Mucosa of gallbladder (tissue), 1 donor: ENCODE data around the gene OSER1. TPM values are rescaled to one million over a fixed set of nuclear protein-coding genes. Genes with fewer than 3 reads are reported as not detected.

Source experiments
- DNase-seq: peaks from one replicate; pipeline ENCODE4 v3.0.0-alpha.2; 2020; ENCODE audit warnings: low spot score
- total RNA-seq: library from RNA; stranded (reverse); gene quantifications from one replicate; pipeline ENCODE4 v1.2.1, GENCODE V29; 2021
- donor health status: DM: no; HTN: no; CAD: no.

The OSER1 gene
- total RNA-seq, 1 donor from 2014 or later = 34.8 TPM

DNA sequence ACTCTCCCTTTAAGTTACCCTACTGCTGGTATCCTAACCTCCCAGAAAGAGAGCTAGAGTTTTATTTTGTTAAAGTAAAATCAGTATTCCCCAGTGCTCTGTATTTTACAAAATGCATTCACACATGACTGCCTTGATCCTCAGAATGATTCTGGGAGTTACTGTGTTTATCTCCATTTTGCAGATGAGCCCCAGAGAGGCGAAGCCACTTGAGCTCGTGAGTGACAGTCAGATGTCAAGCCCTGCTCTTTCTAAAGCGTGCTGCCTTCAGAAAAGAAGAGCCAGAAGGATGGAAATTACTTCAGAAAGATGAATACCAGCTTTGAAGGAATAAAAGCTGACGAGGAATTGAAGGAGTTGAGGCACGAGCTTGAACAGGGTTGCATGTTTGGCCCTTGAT, 14.1 kb upstream of the OSER1 start:
- DNase-seq = no peak

- DNase-seq = no peak
These were observed 13.2 kb upstream of the OSER1 start for GRCh38 chr20:44223721-44224120.

- DNase-seq = no peak
These were observed 12.2 kb upstream of the OSER1 start for GRCh38 chr20:44222633-44223368.

DNA sequence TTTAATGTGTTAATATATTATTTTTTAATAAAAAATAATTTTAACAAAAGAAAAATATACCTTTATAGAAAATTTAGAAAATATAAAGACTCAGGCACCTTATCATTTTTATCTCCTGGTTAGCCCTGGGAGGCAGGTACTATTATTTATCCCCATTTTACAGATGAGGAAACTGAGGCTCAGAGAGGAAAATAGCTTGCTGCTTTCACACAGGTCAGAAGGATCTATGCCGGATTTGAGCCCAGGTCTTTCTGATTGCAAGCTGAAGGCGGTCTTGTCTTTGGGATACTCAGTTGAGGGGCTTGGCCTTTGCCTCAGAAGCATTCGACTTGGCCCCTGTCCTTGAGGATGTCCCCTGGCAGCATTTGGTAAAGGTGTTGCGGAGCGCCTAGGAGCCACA, 11.5 kb upstream of the OSER1 start:
- no peak for DNase-seq

DNA sequence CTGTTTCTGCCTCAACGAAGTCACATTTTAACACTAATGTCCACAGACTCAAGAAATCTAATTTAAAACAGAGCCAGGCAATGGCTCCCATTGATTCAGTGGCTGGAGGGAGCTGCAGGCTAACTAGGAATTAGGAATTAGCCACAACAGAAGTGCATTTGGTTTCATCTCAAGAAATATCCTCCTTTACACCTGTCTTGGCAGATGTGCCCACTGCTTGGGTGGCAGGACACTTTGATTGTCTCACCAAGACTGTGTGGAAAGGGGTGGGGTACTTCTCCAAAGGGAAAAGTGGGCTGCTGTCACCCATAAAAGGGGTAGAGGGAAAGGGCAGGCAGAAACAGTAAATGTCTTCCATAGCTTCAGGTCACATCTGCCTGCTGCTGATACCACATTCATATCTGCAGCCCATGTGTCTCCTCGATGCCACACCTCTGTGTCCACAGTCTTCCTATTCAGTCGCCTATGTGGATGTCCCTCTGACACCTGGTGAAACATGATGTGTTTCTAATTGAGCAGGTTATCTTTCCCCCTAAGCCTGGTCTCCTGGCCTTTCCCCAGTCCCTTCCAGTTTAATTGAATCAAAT, 10.9 kb upstream of the OSER1 start:
- no peak for DNase-seq

DNA sequence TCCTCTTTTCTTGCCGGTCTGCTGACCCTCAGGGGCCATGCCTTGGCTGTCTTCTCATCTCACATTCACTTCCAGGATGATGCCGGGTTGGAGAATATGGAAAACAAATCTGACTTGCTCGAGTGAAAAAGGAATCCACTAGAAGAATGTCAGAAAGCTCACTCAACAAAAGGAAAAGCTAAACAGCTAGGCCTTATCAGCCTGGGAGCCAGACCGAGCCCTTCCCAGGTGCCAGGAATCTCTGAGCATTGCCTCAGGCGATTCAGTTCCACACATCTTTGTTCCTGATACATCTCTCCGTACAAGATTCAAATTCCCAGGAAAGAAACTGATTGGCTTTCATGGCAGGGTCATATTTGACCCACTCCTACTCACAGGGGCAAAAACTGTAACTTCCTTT, 9.2 kb upstream of the OSER1 start:
- DNase-seq = no peak

DNA sequence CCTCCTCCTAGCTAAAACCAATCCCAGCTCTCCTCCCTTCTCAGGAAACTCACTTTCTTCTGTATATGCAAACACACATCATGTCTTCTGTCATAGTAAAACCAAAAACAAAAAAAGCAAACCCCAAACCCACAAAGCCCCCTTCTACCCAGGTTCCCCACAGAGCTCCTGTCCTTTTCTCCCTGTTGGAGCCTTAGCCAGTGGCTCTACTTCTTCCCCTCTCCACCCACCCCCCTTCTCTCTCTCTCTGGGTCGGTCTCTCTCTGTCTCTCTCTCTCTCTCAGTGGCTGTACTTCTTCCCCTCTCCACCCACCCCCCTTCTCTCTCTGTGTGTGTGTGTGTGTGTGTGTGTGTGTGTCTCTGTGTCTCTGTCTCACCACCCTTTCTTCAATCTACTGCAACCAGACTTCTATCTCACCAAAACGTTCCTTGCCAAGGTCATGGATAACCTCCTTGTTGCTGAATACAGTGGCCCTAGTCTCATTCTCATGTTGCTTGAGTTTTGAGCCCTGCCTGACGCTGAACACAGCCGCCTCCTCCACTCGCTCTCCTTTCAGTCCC, 8.7 kb upstream of the OSER1 start:
- no peak for DNase-seq

GRCh38 chr20:44218446-44218845, 7.9 kb upstream of the OSER1 start:
- DNase-seq = no peak

DNA sequence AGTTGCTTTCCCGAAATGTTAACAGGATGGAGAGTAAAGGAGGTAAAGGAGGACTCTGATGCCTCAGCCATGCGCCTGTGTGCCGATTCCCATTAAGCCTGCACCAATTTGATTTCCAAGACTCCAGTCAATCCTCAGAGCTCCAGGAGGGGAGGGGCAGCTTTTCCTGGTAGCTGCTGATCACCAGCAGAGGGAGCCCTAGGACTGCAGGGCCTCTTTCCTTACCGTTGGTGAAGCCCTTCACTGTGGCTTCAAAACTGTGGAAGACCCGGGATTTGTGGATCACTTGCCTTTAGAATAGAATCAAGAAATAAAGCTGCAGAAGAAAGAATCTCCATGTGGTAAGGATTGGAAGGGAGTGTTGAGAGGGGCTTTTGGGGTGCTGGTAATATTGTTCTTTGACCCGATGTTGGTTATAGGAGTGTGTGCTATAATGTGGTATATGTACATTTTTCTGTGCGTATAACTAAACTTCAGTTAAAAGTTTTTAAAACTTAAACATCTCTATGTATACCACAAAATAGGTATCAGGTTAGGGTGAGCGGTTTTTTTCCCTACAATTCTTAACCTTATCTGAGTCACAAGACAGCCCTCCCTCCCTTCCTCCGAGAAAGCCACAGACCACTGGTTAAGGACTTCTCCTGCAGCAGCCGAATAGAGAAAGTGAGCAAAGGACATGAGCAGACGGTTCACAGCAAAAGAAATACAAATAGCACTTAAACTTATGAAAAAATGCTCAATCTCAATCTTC, 6.9 kb upstream of the OSER1 start:
- DNase-seq = peak; percentile 71

- peak; percentile 64 for DNase-seq
These were observed 4.6 kb upstream of the OSER1 start for GRCh38 chr20:44215125-44215524.

DNA sequence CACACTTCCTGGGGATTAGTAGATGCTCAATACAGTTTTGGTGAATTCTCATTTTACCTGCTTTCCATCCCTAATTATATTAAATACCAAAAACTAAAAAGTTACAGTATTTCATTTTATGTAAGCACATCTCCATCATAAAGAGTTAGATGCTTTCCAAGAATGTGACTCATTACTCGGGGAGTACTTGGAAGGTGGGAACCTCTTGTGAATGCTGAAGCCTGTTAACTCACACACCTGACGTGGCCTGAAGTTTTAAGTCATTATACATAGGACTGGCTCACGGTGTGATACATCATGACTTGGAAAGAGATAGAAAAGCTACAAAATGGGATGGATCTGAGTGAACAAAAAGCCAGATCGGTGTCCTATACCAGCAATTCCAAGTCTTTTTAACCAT, 2.2 kb upstream of the OSER1 start:
- no peak for DNase-seq

GRCh38 chr20:44211177-44212039, 837 bp upstream of the OSER1 start:
- DNase-seq = peak; percentile 20

- no peak for DNase-seq
These were observed 725 bp downstream of the OSER1 start for GRCh38 chr20:44209686-44210405.

DNA sequence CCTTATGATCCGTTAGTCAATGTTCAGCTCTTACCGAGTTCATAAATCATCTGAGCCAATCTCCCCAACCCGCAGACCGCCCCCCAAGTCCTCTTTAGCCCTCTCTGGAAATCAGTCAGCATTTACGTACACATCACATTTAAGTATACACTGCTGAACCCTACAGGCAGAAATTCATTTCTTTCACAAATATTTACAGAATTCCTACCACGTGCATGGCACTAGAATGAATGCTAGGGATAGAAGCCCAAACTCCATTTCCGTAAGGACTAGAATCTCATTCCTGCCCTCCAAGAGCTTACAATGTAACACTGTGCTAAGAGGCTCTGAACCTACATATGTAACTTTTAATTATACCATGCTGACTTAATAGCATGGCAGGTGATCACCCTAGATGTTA, 1.8 kb downstream of the OSER1 start:
- DNase-seq = no peak

- no peak for DNase-seq
These were observed 2.4 kb downstream of the OSER1 start for GRCh38 chr20:44208165-44208564.

GRCh38 chr20:44207126-44207723, 3.3 kb downstream of the OSER1 start:
- DNase-seq = no peak

GRCh38 chr20:44206132-44206531, 4.4 kb downstream of the OSER1 start:
- DNase-seq = no peak

- DNase-seq = no peak
These were observed 5.7 kb downstream of the OSER1 start for GRCh38 chr20:44204832-44205215.

DNA sequence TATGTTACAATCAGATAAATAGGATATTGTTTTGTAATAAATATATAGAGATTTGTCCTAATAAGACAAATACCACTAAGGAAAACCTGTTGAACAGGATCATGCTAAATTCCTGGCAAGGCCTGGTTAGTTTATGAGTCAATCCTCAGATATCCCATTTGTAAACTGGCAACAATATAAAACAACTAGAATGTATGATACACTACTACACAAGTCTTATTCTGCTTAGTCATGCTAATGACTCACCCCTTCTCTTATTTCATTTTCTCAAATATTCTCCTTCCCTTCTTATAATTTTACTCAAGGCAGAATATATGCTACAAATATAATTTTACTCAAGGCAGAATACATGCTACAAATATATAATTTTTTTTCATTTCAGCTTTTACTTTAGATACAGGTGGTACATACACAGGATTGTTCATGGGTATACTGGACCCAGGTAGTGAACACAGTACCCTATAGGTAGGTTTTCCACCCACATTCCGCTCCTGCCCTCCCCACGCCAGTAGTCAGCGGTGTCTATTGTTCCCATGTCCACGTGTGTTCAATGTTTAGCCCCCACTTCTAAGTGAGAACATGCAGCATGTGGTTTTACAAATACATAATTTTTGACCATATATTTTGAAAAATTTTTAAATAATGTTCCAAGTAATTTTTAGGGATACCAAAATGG, 6.3 kb downstream of the OSER1 start:
- no peak for DNase-seq

- no peak for DNase-seq
These were observed 7.4 kb downstream of the OSER1 start for GRCh38 chr20:44203161-44203560.
